ENCODE measurements around the gene PAH. TPM values are rescaled to one million over a fixed set of nuclear protein-coding genes. Genes with fewer than 3 reads are reported as not detected.

The PAH gene
- polyA plus RNA-seq, 6 donors from 2014 or later, result not detected

DNA sequence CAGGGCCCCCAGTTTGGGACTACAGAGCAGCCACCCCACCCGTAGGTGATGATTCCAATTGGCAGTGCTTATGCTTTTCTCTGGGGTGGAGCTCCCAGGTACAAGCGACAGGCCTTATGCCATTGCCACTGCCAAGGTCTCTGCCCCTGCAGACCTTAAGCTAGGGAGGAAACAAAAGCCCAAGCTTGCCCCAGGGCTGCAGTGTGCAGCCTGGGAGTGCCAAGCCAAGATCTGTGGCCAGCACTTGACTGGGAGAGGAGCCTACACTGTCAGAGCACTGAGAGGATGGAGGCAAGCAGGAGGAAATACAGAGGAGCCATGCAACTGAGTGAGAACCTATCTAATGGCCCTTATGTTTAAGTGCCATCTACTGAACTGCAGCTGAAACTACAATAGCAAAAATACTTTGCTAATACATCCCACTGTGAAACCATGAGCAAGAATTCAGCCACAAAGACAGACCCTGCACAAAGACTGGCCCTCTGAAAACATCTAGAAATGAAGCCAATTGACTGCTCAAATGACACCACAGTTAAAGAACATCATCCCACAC is 22.7 kb upstream of the PAH start:
- Mint-ChIP-seq H3K27me3 (peaks cover 36 to 63% (median 56%) of the 10 kb centered on the region in 3 donors), H3K4me3 (no peak overlapping the region), H3K36me3 (no peaks in the 10 kb centered on the region), H3K4me1 (no peaks in the 10 kb centered on the region), H3K27ac (no peak overlapping the region), H3K9me3 (peaks cover 0 to 23% (median 6%) of the 10 kb centered on the region in 7 donors)
- no peak for ATAC-seq (ENCODE audit: low read depth in 2 of 2)
- DNase-seq, result no peak

DNA sequence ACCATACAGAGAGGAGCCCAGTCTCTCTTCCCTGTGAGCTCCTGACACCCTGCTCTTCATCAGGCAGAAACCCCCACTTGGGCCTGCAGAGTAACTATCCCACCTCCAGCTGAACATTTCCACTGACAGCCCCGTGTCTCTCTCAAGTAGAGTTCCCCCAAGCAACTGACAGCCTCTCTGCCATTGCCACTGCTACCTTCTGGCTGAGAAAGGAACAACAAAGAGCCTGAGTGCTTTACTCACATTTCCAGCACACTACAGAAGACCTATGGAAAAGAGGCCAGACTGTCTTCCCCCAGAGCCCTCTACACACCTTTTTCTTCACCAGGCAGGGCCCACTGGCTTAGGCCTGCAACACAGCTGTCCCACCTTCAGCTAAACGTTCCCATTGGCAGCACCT is 22.0 kb upstream of the PAH start:
- peaks cover 32 to 64% (median 56%) of the 10 kb centered on the region in 3 donors for H3K27me3 Mint-ChIP-seq
- no peak overlapping the region for H3K4me3 Mint-ChIP-seq
- peak overlapping the region in 1 of 6 donors; percentile 85 for H3K27ac Mint-ChIP-seq
- no peaks in the 10 kb centered on the region for H3K4me1 Mint-ChIP-seq
- no peaks in the 10 kb centered on the region for H3K36me3 Mint-ChIP-seq
- no peak for ATAC-seq (ENCODE audit: low read depth in 2 of 2)
- peaks cover 0 to 23% (median 6%) of the 10 kb centered on the region in 7 donors for H3K9me3 Mint-ChIP-seq
- DNase-seq, result no peak

DNA sequence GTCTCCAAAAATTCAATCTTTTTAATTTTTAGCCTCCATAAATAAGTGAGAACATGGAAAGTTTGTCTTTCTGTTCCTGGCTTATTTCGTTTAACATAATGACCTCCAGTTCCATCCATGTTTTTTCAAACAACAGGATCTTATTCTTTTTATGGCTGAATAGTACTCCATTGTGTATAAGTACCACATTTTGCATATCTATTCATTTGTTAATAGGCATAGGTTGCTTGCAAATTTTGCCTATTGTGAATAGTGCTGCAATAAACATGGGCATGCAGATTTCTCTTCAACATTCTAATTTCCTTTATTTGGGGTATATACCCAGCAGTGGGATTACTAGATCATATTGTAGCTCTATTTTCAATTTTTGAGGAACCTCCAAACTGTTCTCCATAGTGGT is 16.1 kb upstream of the PAH start:
- ATAC-seq (ENCODE audit: low read depth in 2 of 2) (no peak), DNase-seq (no peak)
- no peaks in the 10 kb centered on the region for H3K4me1 Mint-ChIP-seq
- no peak overlapping the region for H3K4me3 Mint-ChIP-seq
- peaks cover 39 to 73% (median 40%) of the 10 kb centered on the region in 3 donors for H3K27me3 Mint-ChIP-seq
- no peak overlapping the region for H3K27ac Mint-ChIP-seq
- H3K9me3 Mint-ChIP-seq, result no peaks in the 10 kb centered on the region
- H3K36me3 Mint-ChIP-seq, result no peaks in the 10 kb centered on the region

DNA sequence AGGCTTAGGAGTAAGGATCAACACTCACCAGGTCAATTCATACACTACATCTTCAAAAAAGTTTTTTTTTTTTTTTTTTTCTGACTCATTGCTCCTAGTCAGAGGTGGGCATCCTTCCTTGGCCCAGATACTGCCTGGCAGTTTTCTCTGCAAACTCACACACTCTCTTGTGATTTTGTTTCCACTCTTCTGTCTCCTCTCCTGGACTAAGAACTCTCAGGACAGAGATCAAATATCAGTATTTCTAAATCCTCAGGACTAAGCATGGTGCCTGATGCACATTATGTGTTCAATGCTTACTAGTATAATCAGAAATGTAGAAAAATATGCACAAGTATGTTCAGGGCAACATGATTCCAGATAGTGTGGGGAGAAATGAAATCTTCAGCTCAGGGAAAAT is 10.2 kb upstream of the PAH start:
- DNase-seq, result no peak
- no peaks in the 10 kb centered on the region for H3K9me3 Mint-ChIP-seq
- H3K4me1 Mint-ChIP-seq, result no peaks in the 10 kb centered on the region
- H3K27me3 Mint-ChIP-seq, result peaks cover 34 to 44% (median 43%) of the 10 kb centered on the region in 3 donors
- no peak overlapping the region for H3K27ac Mint-ChIP-seq
- ATAC-seq (ENCODE audit: low read depth in 2 of 2), result no peak
- H3K36me3 Mint-ChIP-seq, result no peaks in the 10 kb centered on the region
- H3K4me3 Mint-ChIP-seq, result no peak overlapping the region

DNA sequence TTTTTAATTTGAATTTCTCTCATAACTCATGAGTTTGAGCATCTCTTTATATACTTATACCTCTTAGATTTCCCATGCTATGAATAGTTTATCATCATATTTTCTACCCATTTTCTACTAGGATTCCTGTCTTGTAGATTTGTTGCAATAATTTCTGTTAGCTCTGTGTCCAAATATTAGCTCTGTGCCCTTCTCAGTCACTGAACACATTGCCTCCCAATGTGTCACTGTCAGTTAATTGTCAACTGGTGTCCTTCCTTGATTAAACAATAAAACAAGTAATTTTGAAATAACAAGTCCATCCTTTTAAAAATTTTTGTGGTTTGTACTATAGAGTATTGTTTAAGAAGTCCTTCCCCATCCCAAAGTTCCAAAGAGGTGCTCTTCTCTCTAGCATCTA is 4.2 kb upstream of the PAH start:
- Mint-ChIP-seq H3K4me3 (no peak overlapping the region), H3K9me3 (peaks cover 0 to 3% (median 0%) of the 10 kb centered on the region in 7 donors), H3K27me3 (peaks cover 41 to 73% (median 42%) of the 10 kb centered on the region in 3 donors), H3K36me3 (no peaks in the 10 kb centered on the region), H3K27ac (no peak overlapping the region), H3K4me1 (peaks cover 4 to 11% (median 10%) of the 10 kb centered on the region in 3 donors)
- ATAC-seq (ENCODE audit: low read depth in 2 of 2), result no peak
- no peak for DNase-seq

DNA sequence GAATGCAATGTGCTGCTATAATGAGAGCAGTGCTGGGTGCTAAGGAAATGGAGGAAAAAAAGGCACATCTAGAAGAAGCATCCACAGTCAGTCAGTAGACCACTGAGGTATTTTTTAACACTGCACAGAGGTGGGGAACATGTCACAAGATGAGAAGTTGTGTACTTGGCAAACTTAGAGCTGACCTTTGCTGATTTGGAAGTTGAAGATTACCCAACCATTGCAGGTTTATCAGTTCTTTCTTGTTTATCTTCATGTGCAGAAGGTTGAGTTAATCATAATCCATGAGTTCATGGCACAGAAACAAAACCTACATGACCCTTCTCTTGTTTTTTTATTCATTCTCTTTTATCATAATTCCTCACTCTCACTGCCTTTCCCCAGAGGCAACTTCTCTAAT is 3.2 kb upstream of the PAH start:
- Mint-ChIP-seq H3K27me3 (peaks cover 38 to 70% (median 44%) of the 10 kb centered on the region in 3 donors), H3K27ac (no peak overlapping the region), H3K9me3 (peaks cover 0 to 3% (median 0%) of the 10 kb centered on the region in 7 donors), H3K36me3 (no peaks in the 10 kb centered on the region), H3K4me3 (no peak overlapping the region), H3K4me1 (peaks cover 4 to 11% (median 10%) of the 10 kb centered on the region in 3 donors)
- DNase-seq (no peak), ATAC-seq (ENCODE audit: low read depth in 2 of 2) (no peak)

DNA sequence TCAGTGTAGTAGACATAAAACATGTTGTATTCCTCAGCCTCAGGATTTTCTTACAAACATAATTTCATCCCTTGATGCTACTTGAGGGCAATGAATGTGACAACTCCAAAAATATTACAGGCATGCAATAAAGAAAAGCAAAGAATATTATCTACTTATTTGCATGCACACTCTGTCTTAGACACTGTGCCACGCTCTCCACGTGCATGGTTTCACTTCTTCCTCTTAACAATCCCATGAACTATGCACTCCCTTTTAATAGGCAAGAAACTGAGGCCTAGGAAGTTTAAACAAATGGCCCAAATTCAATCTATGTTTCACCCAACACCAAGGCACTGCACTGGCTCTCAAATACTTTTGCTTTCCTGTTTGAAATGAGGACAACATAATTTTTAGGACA is 1.8 kb upstream of the PAH start:
- H3K4me1 Mint-ChIP-seq, result peaks cover 4 to 11% (median 10%) of the 10 kb centered on the region in 3 donors
- no peak overlapping the region for H3K27ac Mint-ChIP-seq
- H3K9me3 Mint-ChIP-seq, result peaks cover 0 to 3% (median 0%) of the 10 kb centered on the region in 7 donors
- no peak overlapping the region for H3K4me3 Mint-ChIP-seq
- no peak for DNase-seq
- H3K27me3 Mint-ChIP-seq, result peaks cover 47 to 70% (median 52%) of the 10 kb centered on the region in 3 donors
- no peaks in the 10 kb centered on the region for H3K36me3 Mint-ChIP-seq
- no peak for ATAC-seq (ENCODE audit: low read depth in 2 of 2)

DNA sequence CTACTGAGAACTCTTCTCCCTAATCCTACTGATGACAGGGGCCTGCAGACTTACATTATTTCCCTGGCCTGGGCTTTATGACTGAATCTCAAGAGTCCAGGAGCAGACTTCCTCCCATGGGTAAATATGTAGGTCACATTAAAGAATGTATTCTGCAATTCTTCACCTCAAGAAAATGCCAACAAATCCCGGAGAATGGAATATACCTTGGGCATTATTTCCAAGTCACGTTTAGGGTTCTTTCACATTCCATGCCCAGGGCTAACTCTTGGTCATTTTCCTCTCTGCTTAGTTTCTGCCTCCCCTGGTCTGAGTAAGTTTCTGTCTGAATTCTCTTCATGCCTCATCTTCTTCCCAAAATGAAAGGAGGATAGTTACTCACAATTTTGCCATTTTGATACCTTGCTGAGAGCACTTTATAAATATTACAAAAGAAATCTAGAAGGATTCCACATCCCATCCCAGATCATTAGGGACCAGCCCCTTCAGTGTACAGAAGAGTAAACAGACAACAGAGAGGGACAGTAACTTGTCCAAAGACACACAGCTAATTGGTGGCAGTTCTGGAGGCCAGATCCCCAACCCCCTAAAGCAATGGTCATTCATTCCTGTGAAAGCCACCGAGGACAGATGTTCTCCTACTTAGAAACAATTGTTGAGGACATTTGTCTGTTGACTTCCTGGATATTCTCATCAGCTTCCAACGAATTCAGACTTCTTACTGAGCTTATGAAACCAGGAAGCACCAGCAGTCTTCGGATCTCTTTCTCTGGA is 605 bp downstream of the PAH start:
- peak overlapping the region in 4 of 8 donors; percentile 45 to 77 (median 64) for H3K4me3 Mint-ChIP-seq
- peaks cover 45 to 55% (median 47%) of the 10 kb centered on the region in 3 donors for H3K27me3 Mint-ChIP-seq
- peaks cover 4 to 11% (median 10%) of the 10 kb centered on the region in 3 donors for H3K4me1 Mint-ChIP-seq
- ATAC-seq (ENCODE audit: low read depth in 2 of 2) (no peak), DNase-seq (no peak)
- H3K9me3 Mint-ChIP-seq, result peaks cover 0 to 3% (median 0%) of the 10 kb centered on the region in 7 donors
- H3K36me3 Mint-ChIP-seq, result no peaks in the 10 kb centered on the region
- H3K27ac Mint-ChIP-seq, result peak overlapping the region in 2 of 6 donors; percentile 35 to 39

DNA sequence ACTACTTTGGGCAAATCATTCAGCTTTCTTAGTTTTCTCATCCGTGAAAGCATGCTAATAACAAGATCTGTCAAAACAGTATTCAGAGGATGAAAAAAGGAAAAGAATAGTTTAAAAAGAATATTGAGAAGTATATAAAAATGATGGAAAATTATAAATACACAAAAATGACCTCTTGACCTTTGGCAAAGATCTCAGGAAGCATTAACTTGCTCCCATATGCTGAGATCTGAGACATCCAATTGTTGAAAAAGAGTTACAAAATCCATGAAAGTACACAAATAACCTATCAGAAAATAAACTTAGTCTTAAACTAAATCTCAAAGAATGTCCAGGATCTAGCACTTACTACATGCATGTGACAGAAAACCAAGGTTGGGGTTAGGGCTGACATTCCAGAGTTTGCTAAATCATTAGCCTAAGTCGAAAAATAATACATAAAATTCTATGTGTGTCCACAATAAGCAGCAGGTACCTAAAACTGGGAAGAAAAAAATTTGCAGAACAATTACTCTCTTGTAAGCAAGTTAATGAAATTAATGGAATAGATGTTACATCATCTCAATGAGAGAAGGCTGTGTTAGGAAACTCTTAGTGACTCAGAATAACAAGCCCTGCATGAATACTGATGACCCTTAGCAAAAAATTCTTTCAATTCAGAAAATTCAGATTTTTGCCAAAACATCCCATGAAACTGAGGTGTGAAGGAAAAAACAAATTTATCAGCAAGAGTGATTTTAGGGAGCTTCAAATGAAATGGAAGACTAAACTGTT is 3.4 kb downstream of the PAH start:
- no peaks in the 10 kb centered on the region for H3K36me3 Mint-ChIP-seq
- no peaks in the 10 kb centered on the region for H3K9me3 Mint-ChIP-seq
- peaks cover 29 to 43% (median 32%) of the 10 kb centered on the region in 3 donors for H3K27me3 Mint-ChIP-seq
- H3K27ac Mint-ChIP-seq, result no peak overlapping the region
- no peak for DNase-seq
- no peak overlapping the region for H3K4me3 Mint-ChIP-seq
- H3K4me1 Mint-ChIP-seq, result peaks cover 4 to 11% (median 10%) of the 10 kb centered on the region in 3 donors
- ATAC-seq (ENCODE audit: low read depth in 2 of 2), result no peak

DNA sequence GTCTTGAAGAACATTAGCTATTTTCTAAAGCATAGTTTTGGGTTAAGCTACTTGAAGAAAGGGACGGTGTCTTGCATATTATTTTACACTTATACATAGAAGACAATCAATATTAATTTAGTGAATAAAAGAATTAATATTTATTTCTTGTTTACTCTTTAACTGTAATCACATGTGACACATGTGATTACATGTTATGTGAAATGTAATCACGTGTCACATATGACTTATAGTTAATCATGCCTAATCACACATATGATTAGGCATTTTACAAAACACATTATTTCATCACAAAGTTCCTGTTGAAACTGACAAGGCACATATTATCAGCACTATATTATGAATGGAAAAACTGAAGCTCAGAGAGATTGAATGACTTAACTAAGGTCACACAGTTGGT is 4.8 kb downstream of the PAH start:
- Mint-ChIP-seq H3K4me3 (no peak overlapping the region), H3K27me3 (peaks cover 23 to 34% (median 31%) of the 10 kb centered on the region in 3 donors), H3K9me3 (no peaks in the 10 kb centered on the region), H3K27ac (no peak overlapping the region), H3K4me1 (peaks cover 0 to 6% (median 3%) of the 10 kb centered on the region in 3 donors), H3K36me3 (no peaks in the 10 kb centered on the region)
- DNase-seq, result no peak
- ATAC-seq (ENCODE audit: low read depth in 2 of 2), result no peak

DNA sequence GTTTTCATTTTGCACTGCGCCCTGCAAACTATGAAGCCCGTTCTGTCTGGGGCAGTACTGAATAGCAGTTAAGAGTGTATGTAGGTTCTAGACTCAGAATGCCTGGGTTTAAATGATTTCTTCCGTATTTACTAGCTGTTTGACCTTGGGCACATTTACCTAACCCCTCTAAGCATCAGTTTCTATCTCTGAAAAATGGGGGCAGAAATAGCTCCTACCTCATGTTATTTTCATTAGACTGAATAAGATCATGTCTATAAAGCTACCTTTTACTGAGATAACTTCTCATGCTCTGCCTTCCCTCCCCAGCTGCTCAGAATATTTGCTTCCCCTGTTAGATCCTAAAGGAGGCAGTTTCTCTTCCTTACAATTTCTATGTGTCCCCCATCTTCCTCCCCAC is 5.7 kb downstream of the PAH start:
- H3K4me3 Mint-ChIP-seq, result no peak overlapping the region
- H3K27ac Mint-ChIP-seq, result peak overlapping the region in 1 of 6 donors; percentile 28
- no peaks in the 10 kb centered on the region for H3K36me3 Mint-ChIP-seq
- no peak for ATAC-seq (ENCODE audit: low read depth in 2 of 2)
- H3K4me1 Mint-ChIP-seq, result no peaks in the 10 kb centered on the region
- H3K9me3 Mint-ChIP-seq, result no peaks in the 10 kb centered on the region
- no peak for DNase-seq
- peaks cover 19 to 26% (median 25%) of the 10 kb centered on the region in 3 donors for H3K27me3 Mint-ChIP-seq

DNA sequence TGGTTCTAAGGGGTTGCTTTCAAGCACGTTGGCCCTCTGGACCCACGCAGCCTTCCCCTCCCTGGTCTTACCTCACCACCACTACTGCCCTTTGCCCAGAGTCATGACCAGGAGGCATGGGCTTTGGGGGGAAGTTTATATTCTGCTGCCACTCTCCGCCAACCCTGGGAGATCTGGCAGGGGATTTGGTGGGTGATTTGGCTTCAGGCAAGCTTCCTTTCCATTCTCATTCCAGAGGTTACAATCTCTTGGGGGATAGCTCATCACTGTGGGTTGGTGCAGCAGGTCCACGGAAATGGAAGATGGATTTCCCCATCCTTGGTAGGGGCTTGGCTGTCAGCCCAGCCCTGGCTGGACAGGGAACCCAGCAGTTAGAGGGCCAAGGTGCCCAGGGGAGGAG is 6.3 kb downstream of the PAH start:
- Mint-ChIP-seq H3K4me3 (no peak overlapping the region), H3K36me3 (no peaks in the 10 kb centered on the region), H3K9me3 (no peaks in the 10 kb centered on the region), H3K4me1 (no peaks in the 10 kb centered on the region), H3K27me3 (peaks cover 18 to 21% (median 20%) of the 10 kb centered on the region in 3 donors), H3K27ac (no peak overlapping the region)
- ATAC-seq (ENCODE audit: low read depth in 2 of 2) (no peak), DNase-seq (no peak)

DNA sequence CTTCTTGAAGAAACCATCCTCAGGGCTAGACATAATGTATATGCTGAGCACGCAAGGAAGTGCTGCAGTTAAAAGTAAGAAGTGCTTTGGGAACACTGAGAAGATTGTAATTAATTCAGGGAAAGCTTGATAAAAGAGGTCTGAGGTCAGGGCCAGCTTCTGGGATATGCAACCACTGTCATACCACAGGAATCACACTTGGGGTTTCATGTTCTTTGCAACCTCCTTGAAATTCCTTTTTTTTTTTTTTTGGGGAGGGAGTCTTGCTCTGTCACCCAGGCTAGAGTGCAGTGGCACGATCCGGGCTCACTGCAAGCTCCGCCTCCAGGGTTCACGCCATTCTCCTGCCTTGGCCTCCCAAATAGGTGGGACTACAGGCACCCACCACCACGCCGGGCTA is 6.9 kb downstream of the PAH start:
- Mint-ChIP-seq H3K27ac (no peak overlapping the region), H3K4me3 (no peak overlapping the region), H3K4me1 (no peaks in the 10 kb centered on the region), H3K36me3 (no peaks in the 10 kb centered on the region), H3K9me3 (no peaks in the 10 kb centered on the region), H3K27me3 (peaks cover 16 to 20% (median 18%) of the 10 kb centered on the region in 3 donors)
- no peak for ATAC-seq (ENCODE audit: low read depth in 2 of 2)
- DNase-seq, result no peak

Data from naive B cell (primary cell).